NK-92 (cell line): ENCODE measurements around the gene SMS.

ENCODE experiments used
- DNase-seq: peaks from one replicate; lab custom pipeline; 2025; ENCODE audit not compliant: unreplicated experiment; lab: John Stamatoyannopoulos, UW

Gene SMS

DNA sequence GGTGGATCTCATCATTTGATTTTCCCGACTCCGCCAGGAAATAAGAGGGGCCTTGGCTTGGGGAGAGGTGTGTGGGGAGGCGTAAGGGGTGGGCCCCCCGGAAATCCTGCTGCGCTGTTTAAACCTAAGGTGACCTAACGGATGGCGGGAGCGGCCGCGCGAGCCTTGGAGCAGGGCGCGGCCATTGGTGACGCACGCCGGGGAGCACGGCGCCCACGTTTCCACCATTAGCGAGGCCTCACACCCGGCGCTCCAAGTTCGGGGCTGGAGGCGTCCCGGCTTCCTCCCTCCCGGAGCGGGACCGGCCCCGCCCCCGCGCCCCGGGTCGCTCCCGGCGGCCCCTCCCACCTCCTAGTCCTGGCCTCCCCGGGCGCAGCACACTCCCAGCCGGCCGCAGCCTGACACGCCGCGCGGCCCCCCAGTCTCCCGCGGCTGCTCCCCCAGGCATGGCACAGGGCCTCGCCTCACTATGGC lies at the start of gene SMS:
Gene SMS, plus strand, starts transcription at position 354 of the 474 bp plus-strand sequence. Its CDS starts 116 bp downstream, at position 470.
- no peak for DNase-seq

DNA sequence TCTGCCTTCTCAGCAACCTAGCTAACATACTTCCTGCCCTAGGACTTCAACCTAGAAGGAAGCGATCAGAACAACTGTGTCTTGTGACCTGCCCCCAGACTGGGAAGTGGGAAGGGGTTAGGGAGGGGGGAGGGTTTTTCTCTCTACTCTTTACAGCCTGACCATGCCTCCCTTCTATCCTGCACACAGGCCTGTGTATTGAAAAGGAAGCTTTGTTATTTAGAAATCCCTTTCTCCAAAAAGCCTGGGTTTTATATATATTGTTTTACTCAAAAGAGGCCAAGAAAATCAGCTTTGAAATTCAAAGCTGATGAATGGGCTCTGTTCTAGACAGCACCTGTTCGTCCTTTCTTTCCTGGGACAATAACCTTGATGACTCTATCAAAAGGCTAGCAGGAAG lies 35.2 kb upstream of the SMS start:
- DNase-seq: no peak

DNA sequence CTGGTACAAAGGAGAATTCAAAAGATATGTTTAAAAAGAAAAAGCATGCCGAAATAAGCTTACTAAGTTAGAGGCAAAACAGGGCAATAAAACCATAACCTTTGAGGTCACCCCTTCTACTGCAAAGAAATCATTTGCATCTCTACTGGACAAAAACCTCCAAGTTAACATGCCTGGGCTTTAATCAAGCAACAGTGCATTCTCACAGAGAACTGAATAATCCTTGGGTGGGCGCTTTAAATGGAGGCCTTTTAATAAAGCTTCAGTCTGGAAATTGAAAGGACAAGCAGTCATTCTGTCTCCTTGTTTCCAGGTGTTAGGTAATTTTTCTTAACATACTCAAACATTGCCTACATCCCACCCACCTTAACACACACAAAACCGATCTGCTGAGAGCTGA lies 34.6 kb upstream of the SMS start:
- no peak for DNase-seq

DNA sequence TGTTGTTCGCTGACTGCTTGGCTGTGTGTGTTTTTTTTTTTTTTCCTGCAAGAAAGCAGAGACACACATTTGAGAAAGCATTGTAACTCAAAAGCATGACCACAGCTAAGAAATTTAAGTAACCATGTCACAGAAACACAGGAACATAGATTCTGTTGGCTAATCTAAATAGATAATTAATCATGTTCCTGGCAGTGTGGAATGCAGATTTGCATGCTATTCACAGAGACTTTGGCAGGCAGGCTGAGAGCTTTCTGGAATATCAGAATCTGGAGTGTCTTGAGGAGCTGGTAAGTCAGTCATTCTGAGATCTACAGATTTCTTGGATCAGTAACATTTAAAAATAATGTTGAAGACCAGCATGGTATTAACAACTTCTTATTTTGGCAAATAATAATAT lies 33.2 kb upstream of the SMS start:
- DNase-seq: no peak

DNA sequence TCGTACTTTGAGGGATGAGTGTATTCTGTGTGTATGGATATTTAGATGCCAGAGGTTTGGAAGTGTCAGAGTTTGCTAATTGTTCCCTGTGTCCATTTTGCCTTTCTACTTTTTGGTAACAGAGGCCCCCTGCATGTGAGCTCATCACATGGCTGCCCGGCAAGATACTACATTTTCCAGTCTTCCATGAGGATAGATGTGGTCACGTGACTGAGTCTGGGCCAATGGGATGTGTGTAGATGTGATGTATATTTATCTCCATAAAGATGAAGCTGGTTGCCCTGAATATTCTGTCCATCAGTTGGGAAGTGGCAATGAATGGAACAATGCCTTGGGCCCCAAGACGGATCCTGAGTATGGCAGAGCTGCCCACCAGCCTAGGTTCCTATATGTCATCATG lies 29.0 kb upstream of the SMS start:
- DNase-seq: no peak

DNA sequence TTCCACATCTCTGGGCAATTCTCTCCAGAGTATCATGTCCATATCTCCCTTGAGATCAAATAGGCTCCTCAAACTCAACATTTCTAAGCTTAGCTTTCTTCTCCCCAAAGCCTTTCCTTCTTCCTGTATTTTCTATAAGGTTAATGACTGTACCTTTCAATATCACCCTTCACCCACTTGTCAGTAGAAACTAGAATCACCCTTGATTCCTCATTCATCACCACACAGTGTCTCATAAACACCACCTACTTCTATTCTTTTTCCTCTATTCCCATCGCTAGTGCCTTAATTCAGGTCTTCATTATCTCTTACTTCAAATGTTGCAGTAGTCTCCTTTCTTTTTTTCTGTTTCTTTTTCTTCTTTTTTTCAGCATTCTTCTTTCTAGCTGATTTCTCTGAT lies 28.3 kb upstream of the SMS start:
- no peak for DNase-seq

DNA sequence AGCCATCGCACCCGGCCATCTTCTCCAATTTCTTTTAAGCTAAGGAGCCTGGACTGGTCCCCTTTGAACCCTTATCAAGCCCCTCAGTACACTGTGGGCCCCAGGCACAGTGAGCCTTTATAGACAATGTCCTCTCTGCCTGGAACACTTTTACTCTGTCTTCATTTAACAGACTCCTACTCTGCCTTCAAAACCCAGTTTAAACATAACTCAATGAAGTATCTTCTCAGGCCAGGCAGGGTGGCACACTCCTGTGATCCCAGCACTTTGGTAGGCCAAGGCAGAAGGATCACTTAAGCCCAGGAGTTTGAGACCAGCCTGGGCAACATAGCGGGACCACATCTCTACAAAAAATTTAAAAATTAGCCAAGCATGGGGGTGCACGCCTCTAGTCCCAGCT lies 27.5 kb upstream of the SMS start:
- no peak for DNase-seq

DNA sequence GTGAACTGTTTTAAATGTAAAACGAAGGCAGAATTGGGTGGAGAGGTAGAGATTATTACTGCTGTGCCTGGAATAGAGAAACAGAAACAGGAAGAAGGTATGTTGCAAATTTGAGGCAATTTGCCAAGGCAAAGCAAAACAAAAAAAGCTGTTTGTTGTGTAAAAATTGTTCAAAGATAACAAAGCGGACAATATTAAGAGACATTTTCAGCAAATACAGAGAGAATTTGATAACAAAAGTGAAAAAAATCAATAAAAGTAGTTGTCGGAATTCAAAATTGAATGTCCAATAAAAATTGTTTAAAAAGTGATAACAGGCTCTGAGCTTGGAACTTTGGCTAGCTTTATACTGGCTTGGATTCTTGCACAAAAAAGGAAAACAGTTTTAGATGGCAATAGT lies 14.4 kb upstream of the SMS start:
- no peak for DNase-seq

DNA sequence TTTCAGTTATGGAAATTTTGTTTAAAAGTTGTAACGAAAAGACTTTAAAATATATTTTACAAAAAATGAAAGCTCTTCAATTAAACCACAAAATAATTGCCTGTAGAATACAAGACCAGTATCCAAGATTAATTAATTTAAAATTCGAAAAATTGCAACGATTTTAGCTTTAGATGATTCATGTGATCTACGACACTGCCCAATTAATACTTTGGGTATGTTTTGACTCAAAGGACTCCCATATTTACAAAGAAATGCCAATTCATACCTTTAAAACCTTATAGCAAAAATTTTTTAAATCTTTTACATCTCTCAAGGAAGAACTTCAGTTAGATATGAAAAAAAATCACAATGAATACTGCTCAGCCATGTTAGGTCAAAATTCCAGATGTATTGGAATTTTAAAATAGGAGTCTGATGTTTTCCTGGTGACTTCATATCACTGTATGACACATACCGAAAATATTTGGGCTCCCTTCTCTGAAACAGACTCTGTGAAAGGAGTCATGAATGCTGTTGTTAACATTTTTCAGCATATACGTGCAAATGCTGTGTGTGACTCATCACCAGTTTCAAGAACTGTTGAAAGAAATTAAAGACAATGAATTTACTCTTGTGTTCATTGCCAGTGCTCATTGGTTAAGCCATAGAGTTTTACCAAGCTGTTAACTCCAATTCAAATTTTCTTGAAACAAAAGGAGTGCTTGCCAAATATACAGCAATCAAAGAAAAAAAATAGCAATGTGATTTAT lies 13.8 kb upstream of the SMS start:
- DNase-seq: no peak

DNA sequence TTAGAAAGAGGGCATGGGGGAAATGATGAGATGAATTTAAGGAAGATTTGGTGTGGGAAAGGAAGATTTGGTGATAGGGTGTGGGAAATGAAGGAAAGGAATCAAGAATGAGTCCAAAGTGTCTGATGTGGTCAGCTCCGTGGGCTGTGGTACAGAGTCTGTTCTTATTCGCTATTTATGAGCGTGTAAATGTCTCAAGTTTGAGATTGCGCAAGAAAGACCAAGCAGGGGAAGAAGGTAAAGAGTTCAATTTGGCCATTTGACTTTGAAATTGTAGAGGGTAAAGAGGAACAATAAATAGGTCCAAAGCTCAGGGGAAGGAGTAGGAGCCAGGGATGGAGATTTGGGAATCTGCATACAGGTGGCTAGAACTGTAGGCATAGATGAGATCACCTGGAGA lies 11.3 kb upstream of the SMS start:
- DNase-seq: no peak

DNA sequence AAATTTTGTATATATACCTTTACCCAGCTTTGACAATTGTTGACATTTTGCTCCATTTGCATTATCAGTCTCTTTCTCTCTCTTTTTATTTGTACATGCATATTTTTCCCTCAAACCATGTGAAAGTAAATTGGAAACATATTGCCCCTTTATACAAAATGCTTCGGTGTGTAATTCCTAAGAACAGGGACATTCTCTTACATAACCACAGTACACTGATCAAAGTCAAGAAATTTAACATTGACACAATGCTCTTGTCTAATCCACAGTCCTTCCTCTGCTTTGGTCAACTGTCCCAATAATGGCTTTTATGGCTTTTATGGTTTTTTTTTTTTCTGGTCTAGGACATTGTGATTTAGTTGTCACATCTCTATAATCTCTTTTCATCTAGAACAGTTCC lies 9.5 kb upstream of the SMS start:
- no peak for DNase-seq

DNA sequence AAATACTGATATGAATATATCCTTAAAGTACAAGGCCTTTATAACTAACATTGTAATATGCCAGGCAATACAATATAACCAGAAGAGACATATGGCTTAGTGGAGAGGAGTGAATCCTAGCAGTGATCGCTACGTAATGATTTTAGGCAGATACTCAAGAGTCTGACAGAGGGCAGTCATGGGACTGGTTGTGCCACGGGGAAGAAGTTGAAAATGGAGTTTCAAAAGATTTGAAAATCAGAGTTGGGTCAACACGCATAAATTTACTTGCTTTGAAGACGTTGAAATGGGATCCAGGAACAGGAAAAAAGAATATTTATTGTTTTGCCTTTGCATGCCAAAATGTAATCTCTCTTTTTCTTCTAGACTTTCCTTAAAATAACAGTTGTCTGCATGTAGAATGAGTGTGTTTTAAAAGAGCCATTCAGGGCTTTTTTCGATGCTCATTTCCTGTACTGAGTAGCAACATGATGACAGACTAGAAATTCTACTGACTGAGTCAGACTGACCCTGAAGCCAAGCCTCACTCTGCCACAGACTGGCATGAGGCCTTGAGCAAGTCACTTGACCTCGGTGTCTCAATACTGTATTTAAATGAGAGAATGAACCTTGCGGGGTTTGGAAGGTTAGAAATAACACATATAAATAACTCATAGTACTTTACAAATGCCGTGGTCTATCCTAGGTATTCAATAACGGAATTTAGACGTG lies 8.1 kb upstream of the SMS start:
- DNase-seq: no peak

DNA sequence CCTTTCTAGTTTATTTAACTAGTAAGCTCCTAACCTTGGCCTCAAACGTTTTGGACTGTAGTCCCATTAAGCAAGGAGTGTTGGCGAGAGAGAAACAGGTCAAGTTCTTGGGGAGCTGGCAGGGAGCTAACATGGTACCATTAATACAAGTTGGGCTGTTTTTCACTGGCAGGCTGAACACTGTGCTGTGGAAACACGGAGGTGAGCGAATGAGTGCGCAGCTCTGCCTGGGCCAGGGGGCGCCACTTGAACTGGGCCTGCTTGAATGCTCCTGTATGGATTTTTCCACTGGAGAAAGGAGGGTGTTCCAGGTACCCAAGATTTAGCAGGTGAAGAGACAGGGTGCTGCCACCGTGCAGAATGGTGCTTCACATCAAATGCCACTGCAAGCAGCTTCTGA lies 7.4 kb upstream of the SMS start:
- no peak for DNase-seq

DNA sequence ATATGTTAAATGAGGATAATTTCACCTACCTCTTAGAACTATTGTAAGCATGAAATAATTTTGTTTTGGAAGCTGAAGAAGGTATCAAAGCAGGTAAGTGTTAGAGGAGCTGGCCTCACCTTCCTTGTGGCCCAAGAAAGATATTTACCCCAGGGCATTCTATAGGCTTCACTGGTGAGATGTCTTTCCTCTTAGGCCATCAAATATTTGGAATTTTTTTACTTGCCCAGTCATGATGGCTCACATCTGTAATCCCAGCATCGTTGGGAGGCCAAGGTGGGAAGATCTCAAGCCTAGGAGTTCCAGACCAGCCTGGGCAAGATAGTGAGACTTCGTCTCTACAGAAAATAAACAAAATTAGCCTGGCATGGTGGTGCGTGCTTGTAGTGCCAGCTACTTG lies 6.1 kb upstream of the SMS start:
- no peak for DNase-seq

DNA sequence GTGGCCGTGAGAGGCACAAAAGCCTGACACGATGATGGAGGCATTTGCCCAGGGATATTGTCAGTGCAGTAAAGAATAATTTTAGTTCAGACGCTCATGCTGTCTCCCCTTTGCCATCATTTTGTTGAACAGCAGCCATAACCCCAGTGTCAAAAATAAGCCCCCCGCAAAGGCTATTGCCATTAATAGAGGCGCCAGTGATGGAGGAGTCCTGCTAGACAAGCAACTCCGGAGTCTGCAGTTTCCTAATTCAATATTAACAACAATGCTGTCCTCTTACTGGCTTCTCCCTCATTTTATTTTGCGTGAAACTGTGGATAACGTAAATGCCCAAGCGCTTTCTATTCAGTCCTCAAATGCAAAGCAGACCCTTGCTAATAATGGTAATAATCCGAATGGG lies 603 bp upstream of the SMS start:
- no peak for DNase-seq

DNA sequence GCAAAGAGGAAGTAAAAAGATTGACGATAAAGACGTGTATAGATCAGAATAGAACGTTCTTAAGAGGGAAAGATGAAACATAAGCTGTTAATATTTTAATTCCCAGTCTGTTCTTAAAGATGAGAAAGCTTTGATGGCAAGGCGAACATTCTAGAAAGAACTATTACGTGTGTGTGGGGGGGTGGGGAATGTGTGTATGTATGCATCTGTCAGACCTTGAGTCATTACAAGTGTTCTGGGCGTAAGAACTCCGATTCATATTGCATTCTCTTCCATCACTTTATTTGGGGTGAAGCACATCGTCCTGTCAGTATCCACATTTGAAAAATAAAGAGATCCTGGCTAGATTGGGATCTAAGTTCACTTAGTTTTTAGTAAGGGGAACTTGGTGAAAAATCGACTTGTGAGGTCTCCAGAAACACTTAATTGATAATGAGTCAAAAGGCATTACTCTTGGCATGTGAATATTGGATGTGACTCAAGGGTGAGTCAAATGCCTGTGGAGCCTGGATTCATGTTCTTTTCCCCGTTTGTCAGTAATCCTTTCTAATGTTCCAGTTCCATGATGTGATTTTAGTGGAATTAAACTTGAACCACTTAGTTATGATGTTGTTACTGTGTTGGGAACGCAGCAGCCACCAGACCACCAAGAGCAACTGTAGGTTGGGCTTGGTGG lies 3.1 kb downstream of the SMS start:
- DNase-seq: no peak

DNA sequence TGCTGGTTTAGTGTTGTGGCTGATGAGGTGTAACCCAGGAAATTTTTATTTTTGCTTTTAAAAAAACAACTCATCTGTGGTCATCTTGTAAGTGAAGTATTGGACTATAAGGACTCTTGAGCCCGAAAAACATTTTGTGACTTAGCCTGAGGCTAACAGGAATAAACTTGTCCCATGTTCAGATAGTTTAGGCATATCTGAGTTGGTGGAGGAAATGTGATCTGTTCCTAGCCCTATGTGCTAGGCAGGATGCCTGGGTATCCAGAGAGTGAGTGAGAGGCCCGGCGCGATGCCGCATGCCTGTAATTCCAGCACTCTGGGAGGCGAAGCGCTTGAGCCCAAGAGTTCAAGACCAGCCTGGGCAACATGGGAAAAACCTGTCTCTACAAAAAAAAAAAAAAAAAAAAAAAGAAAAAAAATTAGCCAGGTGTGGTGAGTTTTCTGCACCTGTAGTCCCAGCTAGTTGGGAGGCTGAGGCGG lies 3.7 kb downstream of the SMS start:
- no peak for DNase-seq

DNA sequence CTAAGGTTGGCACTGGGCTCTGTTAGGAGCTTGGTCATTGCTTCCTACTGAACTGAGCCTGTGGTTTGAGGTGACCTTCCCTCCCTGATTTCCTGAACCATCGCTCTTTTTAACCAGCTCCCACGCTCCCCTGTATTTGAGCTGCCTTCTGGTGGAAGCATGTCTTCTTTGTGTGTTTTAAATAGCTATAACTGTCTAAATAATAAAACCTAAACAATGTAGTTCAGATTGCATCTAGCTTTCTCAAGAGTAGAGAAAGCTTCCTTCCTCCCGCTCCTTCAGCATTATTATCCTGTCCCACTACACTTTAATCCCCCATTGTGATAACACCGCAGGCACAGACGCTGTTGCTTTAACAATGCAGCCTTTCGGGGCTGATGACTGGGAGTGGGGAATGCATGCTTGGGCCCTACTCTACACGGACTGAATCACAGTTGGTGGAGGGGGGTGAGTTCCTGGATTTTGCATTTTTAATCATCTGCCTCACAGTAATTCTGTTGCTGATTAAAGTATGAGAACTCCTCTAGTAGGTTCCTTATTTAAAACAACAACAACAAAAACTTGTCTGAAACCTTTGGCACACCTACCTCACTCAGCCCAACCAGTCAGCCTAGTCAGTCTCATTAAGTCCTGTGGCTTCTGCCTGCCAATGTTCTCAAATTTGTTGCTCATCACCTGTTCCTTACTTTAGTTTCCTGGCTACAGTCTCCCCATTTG lies 6.6 kb downstream of the SMS start:
- DNase-seq: no peak

DNA sequence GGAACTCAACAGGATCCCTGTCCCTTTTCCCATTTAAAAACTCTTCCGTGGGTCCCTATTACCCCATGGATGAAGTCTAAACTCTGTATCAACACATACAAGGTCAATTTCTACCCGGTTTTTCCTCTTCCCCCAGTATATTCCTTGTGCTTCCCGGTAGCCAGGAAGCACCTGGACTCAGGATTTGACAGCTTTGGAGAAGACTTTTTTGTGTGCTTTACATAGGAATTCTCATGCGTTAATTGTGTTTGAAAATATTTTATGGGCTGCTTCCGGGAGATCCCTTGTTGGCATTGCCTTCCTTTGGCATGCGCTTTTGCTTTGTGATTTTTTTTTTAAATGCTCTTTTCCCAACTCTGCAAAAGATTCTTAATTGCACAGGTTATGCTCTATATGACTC lies 7.2 kb downstream of the SMS start:
- no peak for DNase-seq

DNA sequence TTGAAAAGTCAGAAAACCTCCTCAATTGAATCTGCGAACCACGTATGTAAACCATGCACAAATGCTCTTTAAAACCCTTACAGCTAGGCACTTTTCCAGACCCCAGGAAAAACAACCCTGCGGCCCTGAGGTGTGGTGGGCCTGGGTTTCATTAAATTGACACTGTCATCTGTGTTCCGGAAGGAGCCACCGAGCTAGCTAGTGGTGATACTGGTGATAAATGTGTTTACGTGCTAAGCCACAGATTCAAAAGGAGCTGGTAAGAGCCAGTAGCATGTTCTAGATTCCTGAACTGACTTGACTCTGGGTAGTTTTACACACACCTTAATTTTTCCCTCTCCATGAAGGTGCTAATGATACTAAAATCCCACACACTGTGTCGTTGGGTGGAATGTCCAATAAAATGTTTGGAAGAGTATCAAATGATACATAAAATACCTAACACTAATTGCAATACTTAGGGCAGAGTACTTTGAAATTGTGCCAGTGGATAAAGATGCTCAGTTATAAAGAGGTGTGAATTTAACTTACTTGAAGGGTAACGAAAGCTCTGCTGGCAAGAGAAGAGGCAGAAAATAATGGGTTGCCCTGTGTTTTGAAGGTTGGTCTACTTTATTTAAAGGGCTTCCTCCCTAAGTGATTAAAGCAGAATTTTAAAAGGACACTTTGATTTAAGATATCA lies 8.5 kb downstream of the SMS start:
- no peak for DNase-seq

DNA sequence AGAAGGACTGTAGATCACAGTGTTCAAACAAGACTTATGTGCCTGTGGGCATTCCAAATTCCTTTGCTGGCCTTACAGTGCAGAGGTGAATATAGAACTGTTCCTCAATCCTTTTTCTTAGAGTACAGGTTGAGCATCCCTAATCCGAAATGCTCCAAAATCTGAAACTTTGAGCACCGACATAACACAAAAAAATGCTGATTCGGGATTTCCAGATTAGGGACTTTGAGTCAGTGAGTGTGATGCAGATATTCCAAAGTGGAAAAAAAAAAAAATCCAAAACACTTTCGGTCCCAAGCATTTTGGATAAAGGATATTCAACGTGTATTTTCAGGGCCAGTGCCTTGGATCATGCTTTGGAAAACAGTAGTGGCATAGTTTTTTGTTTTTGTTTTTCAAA lies 9.2 kb downstream of the SMS start:
- no peak for DNase-seq
